K562 (cell line): ENCODE measurements around the gene FASTKD1. TPM values are rescaled to one million over a fixed set of nuclear protein-coding genes. Genes with fewer than 3 reads are reported as not detected.

Experiments
- BCOR ChIP-seq: fragments of 450-650 bp; IDR thresholded peaks from 2 replicates; pipeline ENCODE4 v1.6.1; 2016
- CTCF ChIP-seq, 3 experiments: IDR thresholded peaks in 2 of 3; conservative IDR thresholded peaks in 1 of 3; 2 replicates each; pipeline ENCODE4 v1.5.1; 2011 to 2012; ENCODE audit warnings: low read length in 3 of 3, mild to moderate bottlenecking in 3 of 3, control low read depth in 2 of 3, improper control_type of control experiment in 1 of 3, inconsistent platforms in 1 of 3, low read depth in 1 of 3, mixed read lengths in 1 of 3, moderate library complexity in 1 of 3; ENCODE audit not compliant: insufficient read depth in 2 of 3
- EP400 ChIP-seq: fragments of 450-650 bp; IDR thresholded peaks from 2 replicates; pipeline ENCODE4 v1.6.1; 2017; ENCODE audit warnings: antibody characterized with exemption, mild to moderate bottlenecking, moderate library complexity
- HMGN3 ChIP-seq: IDR thresholded peaks from 2 replicates; pipeline ENCODE4 v1.6.1; 2011; ENCODE audit warnings: borderline replicate concordance, low read depth, mild to moderate bottlenecking, mixed read lengths, low read length; ENCODE audit not compliant: insufficient read length; ENCODE audit errors: extremely low read depth
- HOXB6 ChIP-seq: fragments of 250-450 bp; sonication (Bioruptor Pico); IDR thresholded peaks from 2 replicates; pipeline ENCODE4 v1.5.1; 2022; ENCODE audit warnings: mild to moderate bottlenecking, borderline replicate concordance
- MBD2 ChIP-seq: sonication (generic); IDR thresholded peaks from 2 replicates; pipeline ENCODE4 v1.6.1; 2016; ENCODE audit warnings: low read depth, borderline replicate concordance
- MIER1 ChIP-seq: fragments of 450-650 bp; IDR thresholded peaks from 2 replicates; pipeline ENCODE4 v1.6.1; 2016; ENCODE audit warnings: antibody characterized with exemption, mild to moderate bottlenecking, low read depth
- NR4A1 ChIP-seq, 2 experiments: fragments of 250-450 bp in 1 of 2; fragments of 450-650 bp in 1 of 2; sonication (Bioruptor Pico) in 1 of 2; IDR thresholded peaks; 2 replicates each; pipeline versions ENCODE4 v1.4.0 to v1.6.1; 2016 to 2020; ENCODE audit warnings: mild to moderate bottlenecking in 2 of 2, missing compliant biosample characterization in 1 of 2, missing genetic modification characterization in 1 of 2, moderate library complexity in 1 of 2
- RREB1 ChIP-seq: fragments of 250-450 bp; sonication (Bioruptor Pico); IDR thresholded peaks from 2 replicates; pipeline ENCODE4 v1.4.0; 2020
- THAP7 ChIP-seq: fragments of 250-450 bp; sonication (Bioruptor Pico); IDR thresholded peaks from 2 replicates; pipeline ENCODE4 v1.5.0; 2021
- ZNF586 ChIP-seq: fragments of 450-650 bp; formaldehyde crosslinking; conservative IDR thresholded peaks from 2 replicates; pipeline ENCODE4 v1.4.0; 2020; ENCODE audit warnings: mild to moderate bottlenecking, moderate library complexity
- polyA plus RNA-seq, 8 experiments: library from polyadenylated mRNA; depleted of rRNA in 4 of 8; stranded (reverse) in 5 of 8; unstranded in 3 of 8; fragments of >200 nt; fragmentation: Nextera tagmentation in 2 of 8; fragmentation: Illumina TruSeq in 1 of 8; extraction: Ambion mirVana in 2 of 8; extraction: Trizol in 1 of 8; gene quantifications; 2 replicates each; pipeline versions ENCODE4 v1.2.1 to v1.2.3, GENCODE V29; 2011 to 2014; ENCODE audit warnings: inconsistent platforms in 1 of 8, missing spikeins in 1 of 8
- total RNA-seq, 7 experiments: library from RNA; depleted of rRNA in 6 of 7; stranded (reverse); fragments of >200 nt in 6 of 7; fragmentation: Illumina TruSeq in 2 of 7; extraction: Trizol in 2 of 7; gene quantifications; 2 replicates each; pipeline versions ENCODE4 v1.2.1 to v1.2.3, GENCODE V29; 2011 to 2021; ENCODE audit warnings: low replicate concordance in 1 of 7

The FASTKD1 gene
- total and polyA plus RNA-seq, 9 of the 15 experiments (the other 6 are each of a cell fraction or from before 2014, with no cell fraction given), result 63.5 to 134 (median 119) TPM

GRCh38 chr2:169584005-169584877 is 10.6 kb upstream of the FASTKD1 start, which contains the start of gene PPIG (continued):
- TF ChIP-seq THAP7 (CRISPR knock-in tag) (0 out of 2 replicates have a peak, but pooled peaks have one; percentile 75), MBD2 (peak; percentile 84), ZNF586 (CRISPR knock-in tag) (no peak), MIER1 (no peak), CTCF (IDR thresholded peaks at IDR 0.05 in 2 of 3, conservative IDR thresholded peaks at IDR 0.05 in 1 of 3; ENCODE audit: insufficient read depth in 2 of 3, low read depth in 1 of 3, low read length in 3 of 3) (0 out of 6 replicates have a peak, but pooled peaks of 1 of the 3 experiments have one; percentile 13), HMGN3 (peak; percentile 42), HOXB6 (peak; percentile 44; the same call in 1 of the 2 replicates), BCOR (peak; percentile 61), RREB1 (CRISPR knock-in tag) (no peak), NR4A1 (CRISPR knock-in tag; IDR thresholded peaks at IDR 0.05) (no peak), NR4A1 (tag; IDR thresholded peaks at IDR 0.05) (0 out of 2 replicates have a peak, but pooled peaks have one; percentile 27), EP400 (peak; percentile 98)
